HCEC 1CT (cell line): ENCODE results near the gene LITAF.

Experiments used
- DNase-seq: peaks from one replicate; pipeline ENCODE4 v3.0.0-alpha.2; 2017

LITAF gene

DNA sequence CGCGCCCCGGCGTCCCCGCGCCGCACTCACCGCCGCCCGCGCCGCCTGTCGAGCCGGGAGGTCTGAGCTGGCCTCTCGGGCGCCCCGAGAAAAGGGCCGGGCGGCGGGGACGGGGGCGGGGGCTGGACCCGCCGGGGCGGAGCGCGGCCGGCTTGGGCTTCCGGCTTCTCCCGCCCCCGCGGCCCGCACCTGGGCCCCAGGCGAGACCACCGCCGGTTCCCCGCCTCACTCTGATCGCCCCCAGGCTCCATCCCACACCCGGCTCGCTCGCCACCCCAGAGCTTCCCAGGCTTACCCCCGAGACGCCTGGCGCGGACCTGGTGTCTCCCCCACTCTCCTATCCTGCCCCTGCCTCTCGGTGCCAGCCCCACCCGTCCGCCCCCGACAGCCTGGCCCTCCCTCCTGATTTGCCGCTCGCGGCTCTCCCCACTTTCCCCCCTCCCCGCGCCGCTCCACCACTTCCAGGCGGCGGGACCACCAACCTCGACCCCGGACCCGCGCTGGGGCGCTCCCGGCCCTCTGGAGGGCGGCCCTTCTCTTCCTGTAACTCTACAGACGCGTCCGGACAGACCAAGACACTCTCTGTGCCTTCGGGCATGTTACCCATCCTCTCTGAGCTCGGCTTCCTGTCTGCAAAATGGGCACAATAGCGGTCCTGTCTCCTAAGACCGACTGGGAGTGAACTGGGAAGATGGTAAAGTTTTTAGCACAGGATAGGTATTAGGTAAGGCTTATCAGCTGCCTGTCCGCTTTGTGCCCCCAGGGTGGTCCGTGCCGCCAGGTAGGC lies at the start of gene LITAF:
Gene LITAF, minus strand, starts transcription at position 64 of the 787 bp plus-strand sequence. CDS start 30,189 bp downstream, outside the sequence.
- DNase-seq: peak; percentile 36

GRCh38 chr16:11636172-11636721 lies 49.5 kb upstream of the LITAF start:
- DNase-seq: no peak

DNA sequence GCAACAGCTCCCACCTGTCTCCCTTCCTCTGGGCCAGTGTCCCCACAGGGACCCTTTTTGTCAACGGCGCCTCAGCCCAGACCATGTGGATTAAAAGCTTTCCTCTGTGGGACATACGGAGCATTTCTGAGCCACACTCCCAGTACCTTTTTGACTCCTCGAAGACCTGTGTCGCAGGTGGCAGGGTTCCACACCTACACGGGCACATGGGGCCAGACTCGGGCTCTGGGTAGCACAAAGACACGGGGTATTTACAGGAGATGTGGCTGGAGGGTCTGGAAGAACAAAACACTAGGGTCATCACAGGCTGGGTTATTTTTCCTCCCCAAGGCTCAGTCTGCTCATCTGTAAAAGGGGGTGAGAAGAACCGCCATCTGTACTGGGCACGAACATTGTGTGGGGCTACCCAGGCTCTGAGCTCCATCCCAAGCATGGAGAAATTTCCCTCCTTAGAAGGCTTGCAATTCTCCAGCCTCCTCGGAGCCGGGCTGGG lies 49.0 kb upstream of the LITAF start:
- DNase-seq: no peak

DNA sequence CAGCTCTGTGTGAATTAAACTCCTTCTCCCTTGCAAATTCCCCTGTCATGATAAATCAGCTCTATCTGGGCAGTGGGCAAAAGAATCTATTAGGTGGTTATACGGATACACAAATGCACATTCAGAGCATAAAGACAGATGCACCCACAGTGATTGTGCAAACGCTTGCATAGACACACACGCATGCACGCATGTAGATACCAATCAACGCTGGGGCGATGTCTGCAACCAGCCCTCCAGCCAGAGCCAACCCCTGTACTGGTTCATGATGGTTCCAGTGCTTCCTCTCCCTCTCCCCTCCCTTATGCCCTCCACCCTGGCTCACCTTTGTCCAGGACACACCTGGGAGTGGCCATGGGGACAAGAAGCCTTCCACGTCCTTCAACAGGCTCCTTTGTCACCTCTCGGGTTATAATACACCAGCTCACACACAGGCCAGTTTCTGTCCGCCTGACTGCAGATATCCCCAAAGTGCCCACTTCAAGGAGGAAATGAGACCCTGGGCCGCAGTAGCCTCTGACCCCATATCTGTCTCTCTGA lies 48.5 kb upstream of the LITAF start:
- no peak for DNase-seq

DNA sequence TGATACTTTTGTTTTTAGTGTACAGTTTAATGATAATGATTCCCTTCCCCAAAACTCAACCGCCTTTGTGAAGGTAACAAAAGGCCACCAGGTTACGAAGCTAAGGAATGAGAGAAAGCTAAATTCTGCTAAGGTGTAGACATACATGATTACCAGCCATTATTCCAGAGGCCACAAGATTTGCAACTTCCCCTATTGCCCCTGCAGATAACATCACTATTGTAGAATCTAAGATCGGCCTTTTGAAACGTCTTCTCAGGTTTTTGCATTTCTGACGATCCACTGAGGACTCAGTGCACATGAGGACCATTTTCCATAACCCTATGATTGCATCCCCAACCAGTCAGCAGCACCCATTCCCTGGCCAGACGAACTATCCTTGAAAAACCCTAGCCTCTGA lies 47.6 kb upstream of the LITAF start:
- no peak for DNase-seq

DNA sequence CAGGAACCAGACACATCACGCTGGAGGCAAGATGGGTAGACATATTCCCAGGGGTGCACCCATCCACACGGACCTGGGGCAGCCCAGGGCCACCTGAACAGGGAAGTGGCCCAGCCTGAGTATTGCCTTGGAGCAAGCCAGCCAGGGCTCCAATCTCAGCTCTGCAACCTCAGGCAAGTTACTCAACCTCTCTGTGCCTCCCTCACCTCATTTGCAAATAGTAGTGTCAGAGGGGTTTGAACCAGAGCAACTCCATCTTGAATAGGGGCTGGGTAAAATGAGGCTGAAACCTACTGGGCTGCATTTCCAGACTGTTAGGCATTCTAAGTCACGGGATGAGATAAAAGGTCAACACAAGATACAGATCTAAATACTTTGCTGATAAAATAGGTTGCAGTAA lies 46.4 kb upstream of the LITAF start:
- DNase-seq: no peak

GRCh38 chr16:11632455-11632939 lies 45.8 kb upstream of the LITAF start:
- peak; percentile 59 for DNase-seq

DNA sequence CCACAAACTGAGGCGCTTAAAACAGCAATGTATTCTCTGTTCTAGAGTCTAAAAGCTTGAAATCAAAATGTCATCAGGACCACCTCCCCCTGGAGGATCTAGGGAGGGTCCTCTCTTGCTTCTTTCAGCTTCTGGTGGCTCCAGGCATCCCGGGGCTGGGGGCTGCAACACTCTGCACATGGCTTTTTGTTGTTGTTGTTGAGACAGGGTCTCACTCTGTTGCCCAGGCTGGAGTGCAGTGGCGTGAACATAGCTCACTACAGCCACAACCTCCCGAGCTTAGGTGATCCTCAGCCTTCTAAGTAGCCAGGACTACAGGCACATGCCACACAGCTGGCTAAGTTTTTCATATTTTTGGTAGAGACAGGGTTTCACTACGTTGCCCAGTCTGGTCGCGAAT lies 44.5 kb upstream of the LITAF start:
- no peak for DNase-seq

GRCh38 chr16:11630768-11631056 lies 44.0 kb upstream of the LITAF start:
- DNase-seq: no peak

- no peak for DNase-seq
These were observed 43.5 kb upstream of the LITAF start for GRCh38 chr16:11630046-11630767.

DNA sequence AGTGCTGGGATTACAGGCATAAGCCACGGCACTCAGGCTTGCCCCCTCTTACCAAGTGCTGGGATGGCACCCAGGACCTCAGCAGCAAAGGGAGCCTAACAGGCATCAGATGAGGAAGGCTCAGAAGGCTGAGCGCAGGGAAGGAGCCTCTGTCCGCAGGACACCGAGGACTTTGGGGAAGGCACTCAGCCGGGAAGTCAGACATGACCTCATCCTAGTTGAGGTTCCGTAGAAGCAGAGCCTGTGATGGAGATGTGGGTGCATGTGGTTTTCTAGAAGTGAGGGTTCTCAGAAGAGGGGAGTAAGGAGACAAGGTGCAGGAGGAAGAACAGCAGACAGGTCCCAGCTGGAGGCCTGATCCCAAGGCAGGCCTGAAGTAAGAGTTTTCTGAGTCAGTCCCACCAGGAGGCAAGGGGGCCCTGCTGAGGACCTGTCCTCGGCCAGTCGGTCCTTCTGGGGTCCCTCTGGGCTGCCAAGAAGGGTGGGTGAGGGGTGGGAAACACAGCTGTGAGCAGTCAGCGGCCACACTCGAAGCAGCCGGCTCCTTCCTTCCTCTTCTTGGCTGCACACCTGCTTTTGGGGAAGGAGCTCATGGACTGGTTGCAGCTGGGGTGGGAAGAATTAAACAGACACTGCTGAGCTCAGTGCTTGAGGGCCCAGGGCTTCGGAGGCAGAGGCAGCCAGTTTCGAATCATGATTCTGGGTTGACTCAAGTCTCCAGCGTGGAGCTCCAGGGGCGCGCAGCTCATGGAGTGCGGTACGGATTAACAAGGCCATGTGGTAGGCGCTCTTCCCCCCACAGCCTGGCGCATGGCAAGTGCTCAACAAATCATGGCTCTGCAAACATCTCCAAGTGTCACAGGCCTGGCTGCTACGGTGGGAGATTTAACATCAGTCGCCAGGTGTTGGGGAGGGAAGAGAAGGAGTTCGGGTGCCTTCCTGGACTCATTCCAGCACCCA lies 42.6 kb upstream of the LITAF start:
- DNase-seq: no peak

- peak; percentile 69 for DNase-seq
These were observed 41.2 kb upstream of the LITAF start for GRCh38 chr16:11627822-11628457.

GRCh38 chr16:11627292-11627663 lies 40.6 kb upstream of the LITAF start:
- DNase-seq: no peak

DNA sequence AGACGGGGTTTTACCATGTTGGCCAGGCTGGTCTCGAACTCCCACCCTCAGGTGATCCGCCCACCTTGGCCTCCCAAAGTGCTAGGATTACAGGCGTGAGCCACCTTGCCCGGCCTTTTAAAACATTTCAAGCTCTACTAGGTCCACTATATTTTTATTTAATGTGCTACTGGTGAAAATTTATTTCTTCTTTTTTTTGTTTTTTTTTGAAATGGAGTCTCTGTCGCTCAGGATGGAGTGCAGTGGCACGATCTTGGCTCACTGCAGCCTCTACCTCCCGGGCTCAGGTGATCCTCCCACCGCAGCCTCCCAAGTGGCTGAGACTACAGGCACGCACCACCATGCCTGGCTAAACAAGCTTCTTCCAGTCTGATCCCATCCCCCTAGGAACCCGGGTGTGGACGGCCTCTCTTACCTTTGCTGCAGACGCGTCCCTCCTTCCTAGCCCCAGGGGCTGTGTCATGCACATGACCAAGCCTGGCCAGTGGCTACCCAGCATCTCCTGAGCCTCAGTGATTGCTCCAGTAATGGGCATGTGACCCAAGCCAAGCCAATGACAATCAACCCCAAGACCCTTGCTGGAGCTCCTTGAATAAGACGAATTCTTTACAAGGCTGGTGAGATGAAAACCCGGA lies 40.1 kb upstream of the LITAF start:
- DNase-seq: no peak

- no peak for DNase-seq
These were observed 39.0 kb upstream of the LITAF start for GRCh38 chr16:11625769-11626168.

GRCh38 chr16:11624636-11625607 lies 38.2 kb upstream of the LITAF start:
- no peak for DNase-seq

GRCh38 chr16:11624205-11624604 lies 37.5 kb upstream of the LITAF start:
- no peak for DNase-seq

DNA sequence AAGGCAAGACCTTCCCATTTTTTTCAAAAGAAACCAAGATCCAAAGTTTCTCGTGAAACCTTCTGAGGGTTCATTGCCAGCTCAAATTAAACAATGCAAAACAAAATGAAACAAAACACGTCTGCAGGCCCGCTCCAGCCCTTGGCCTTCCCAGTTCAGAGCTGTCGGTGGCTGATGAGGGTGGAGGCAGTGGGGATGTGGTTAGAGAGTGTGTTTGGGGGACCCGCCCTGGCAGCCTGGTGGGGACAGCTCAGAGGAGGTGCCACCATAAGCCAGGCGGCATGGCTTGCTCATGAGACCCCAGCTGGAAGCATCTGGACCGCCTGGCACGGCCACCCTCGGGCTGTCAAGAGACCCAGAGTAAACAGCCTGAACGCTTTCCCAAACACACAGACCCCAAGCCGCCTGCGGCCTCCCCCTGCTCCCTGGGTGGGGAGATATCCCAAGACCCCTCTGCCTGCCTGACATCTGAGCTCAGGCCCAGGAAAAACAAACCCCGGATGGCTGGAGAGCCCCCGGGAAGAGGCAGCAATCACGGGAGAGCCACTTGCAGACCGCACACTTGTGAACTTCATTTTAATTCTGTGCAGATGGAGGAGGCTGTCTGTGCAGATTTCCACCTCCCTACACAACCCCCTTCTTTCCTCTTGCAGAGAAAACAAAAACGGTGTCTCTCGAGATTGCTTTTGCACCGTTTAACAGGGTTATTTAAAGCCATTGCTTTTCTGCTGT lies 35.4 kb upstream of the LITAF start:
- DNase-seq: no peak

GRCh38 chr16:11621539-11621919 lies 34.8 kb upstream of the LITAF start:
- no peak for DNase-seq
